ENCODE results near the gene AUNIP.
A peak's percentile ranks its signal among the peaks of the same experiment; 100 is the strongest.

AUNIP gene

GRCh38 chr1:25828491-25828890 is 30.8 kb downstream of the AUNIP start:
- no peak for DNase-seq (ENCODE audit: low read depth)

GRCh38 chr1:25826571-25826970 is 32.7 kb downstream of the AUNIP start:
- no peak for DNase-seq (ENCODE audit: low read depth)

GRCh38 chr1:25825605-25826004 is 33.7 kb downstream of the AUNIP start:
- DNase-seq (ENCODE audit: low read depth) = no peak

- DNase-seq (ENCODE audit: low read depth) = no peak
These were observed 37.6 kb downstream of the AUNIP start for GRCh38 chr1:25821630-25822091.

- no peak for DNase-seq (ENCODE audit: low read depth)
These were observed 38.2 kb downstream of the AUNIP start for GRCh38 chr1:25821112-25821476.

GRCh38 chr1:25820247-25821111 is 38.8 kb downstream of the AUNIP start:
- peak; percentile 61 for DNase-seq (ENCODE audit: low read depth)

GRCh38 chr1:25819491-25820246 is 39.6 kb downstream of the AUNIP start, which contains the start of gene MTFR1L:
MTFR1L (plus strand) TSS chr1:25819954; CDS start chr1:25823105, 3,151 bp downstream.
- peak; percentile 93 for DNase-seq (ENCODE audit: low read depth)

GRCh38 chr1:25818569-25818968 is 40.7 kb downstream of the AUNIP start:
- DNase-seq (ENCODE audit: low read depth) = no peak

- DNase-seq (ENCODE audit: low read depth) = no peak
These were observed 41.3 kb downstream of the AUNIP start for GRCh38 chr1:25817840-25818501.

- no peak for DNase-seq (ENCODE audit: low read depth)
These were observed 43.0 kb downstream of the AUNIP start for GRCh38 chr1:25816112-25816718.

- no peak for DNase-seq (ENCODE audit: low read depth)
These were observed 43.8 kb downstream of the AUNIP start for GRCh38 chr1:25815208-25816111.

- DNase-seq (ENCODE audit: low read depth) = no peak
These were observed 44.6 kb downstream of the AUNIP start for GRCh38 chr1:25814549-25815087.

GRCh38 chr1:25813734-25814471 is 45.4 kb downstream of the AUNIP start:
- no peak for DNase-seq (ENCODE audit: low read depth)

- no peak for DNase-seq (ENCODE audit: low read depth)
These were observed 46.1 kb downstream of the AUNIP start for GRCh38 chr1:25813071-25813733.

- no peak for DNase-seq (ENCODE audit: low read depth)
These were observed 47.7 kb downstream of the AUNIP start for GRCh38 chr1:25811384-25812082.

- DNase-seq (ENCODE audit: low read depth) = peak; percentile 73
These were observed 48.6 kb downstream of the AUNIP start for GRCh38 chr1:25810341-25811299.

GRCh38 chr1:25809929-25810328 is 49.3 kb downstream of the AUNIP start:
- DNase-seq (ENCODE audit: low read depth) = no peak

Measured in activated T-cell treated with anti-CD3 and anti-CD28 coated beads for 48 hours (primary cell).